BJ (cell line): Measurements from ENCODE around the gene WDR7. TPM values are rescaled to one million over a fixed set of nuclear protein-coding genes. Genes with fewer than 3 reads are reported as not detected.

ENCODE experiments used
- CTCF ChIA-PET: fragments of 350-600 bp; formaldehyde crosslinking; extraction: SDS; loops from one replicate; lab custom pipeline; 2021; ENCODE audit warnings: antibody characterized with exemption, inconsistent platforms; lab: Yijun Ruan, JAX
- POLR2A ChIA-PET: fragments of 300-600 bp; sonication (Branson Sonifier 250); formaldehyde crosslinking; extraction: SDS; loops from one replicate; lab custom pipeline; 2021; ENCODE audit warnings: antibody characterized with exemption; lab: Charles Lee
- DNase-seq: peaks from one replicate; pipeline ENCODE4 v3.0.0-alpha.2; 2011; ENCODE audit warnings: low read depth
- H3K27me3 ChIP-seq: 2 replicates; pipeline ENCODE4 v1.6.0; 2011; ENCODE audit warnings: low read length; ENCODE audit not compliant: control insufficient read depth, insufficient read depth
- H3K36me3 ChIP-seq: 2 replicates; pipeline ENCODE4 v1.5.1; 2011; ENCODE audit warnings: low read length; ENCODE audit not compliant: control insufficient read depth, insufficient read depth
- H3K4me3 ChIP-seq: 2 replicates; pipeline ENCODE4 v1.5.1; 2011; ENCODE audit warnings: low read depth, mild to moderate bottlenecking, control low read depth, low read length
- CTCF ChIP-seq: IDR thresholded peaks from 2 replicates; pipeline ENCODE4 v1.5.1; 2011; ENCODE audit warnings: low read depth, mild to moderate bottlenecking, control low read depth, inconsistent platforms, low read length, moderate library complexity; ENCODE audit not compliant: insufficient read depth
- polyA plus RNA-seq: library from polyadenylated mRNA; depleted of rRNA; stranded (reverse); fragments of >200 nt; gene quantifications from 2 replicates; pipeline ENCODE4 v1.2.3, GENCODE V29; 2011

Gene WDR7
- polyA plus RNA-seq, 1 experiment: 9.7 TPM

GRCh38 chr18:56638232-56639103 lies 12.7 kb upstream of the WDR7 start, which contains the start of gene TXNL1:
TSS of gene TXNL1 (minus strand) at chr18:56638592. CDS start at chr18:56638440, 152 bp downstream.
- DNase-seq: peak; percentile 89
- no peak for TF ChIP-seq CTCF
- ChIA-PET POLR2A (no interaction called here), CTCF (interaction anchor here (0.6 to 1.2 kb wide), 3 partner anchors 10 to 14 kb away, joined by 3 read pairs; partner anchors contain the start of gene WDR7)
- H3K27me3 ChIP-seq: no peaks in the 10 kb centered on the region
- peak within 1 kb of the TSS; percentile 54 for H3K4me3 ChIP-seq
- H3K36me3 ChIP-seq: no peaks in the 10 kb centered on the region

- Histone ChIP-seq H3K27me3 (no peaks in the 10 kb centered on the region), H3K4me3 (peak overlapping the region; percentile 45), H3K36me3 (no peaks in the 10 kb centered on the region)
- CTCF ChIA-PET: interaction anchor here (1.1 to 1.2 kb wide), 2 partner anchors 10 to 13 kb away, joined by 3 read pairs; partner anchors contain the start of gene WDR7
- DNase-seq: no peak
- POLR2A ChIA-PET: no interaction called here
- no peak for TF ChIP-seq CTCF
Measured at GRCh38 chr18:56639104-56639381, 12.1 kb upstream of the WDR7 start.

- Histone ChIP-seq H3K27me3 (no peaks in the 10 kb centered on the region), H3K4me3 (no peak overlapping the region), H3K36me3 (no peaks in the 10 kb centered on the region)
- ChIA-PET POLR2A (interaction anchor here (0.7 kb wide), 1 partner anchor 11 kb away, joined by 3 read pairs; the partner anchor contains the start of gene WDR7), CTCF (interaction anchor here (1.1 to 1.2 kb wide), 2 partner anchors 9 to 12 kb away, joined by 3 read pairs; partner anchors contain the start of gene WDR7)
- no peak for DNase-seq
- TF ChIP-seq CTCF: no peak
Measured at GRCh38 chr18:56639571-56639970, 11.6 kb upstream of the WDR7 start.

- no peak for DNase-seq
- TF ChIP-seq CTCF: no peak
- Histone ChIP-seq H3K36me3 (no peaks in the 10 kb centered on the region), H3K27me3 (no peaks in the 10 kb centered on the region), H3K4me3 (no peak overlapping the region)
- POLR2A ChIA-PET: no interaction called here
- CTCF ChIA-PET: interaction anchor here (1.3 kb wide), 2 partner anchors 9 to 20 kb away, joined by 3 read pairs; partner anchors contain the start of gene WDR7
Measured at GRCh38 chr18:56641714-56642337, 9.3 kb upstream of the WDR7 start.

- no peaks in the 10 kb centered on the region for H3K36me3 ChIP-seq
Measured at GRCh38 chr18:56643381-56643780, 7.8 kb upstream of the WDR7 start.

More at GRCh38 chr18:56643381-56643780, 7.8 kb upstream of the WDR7 start:
- Histone ChIP-seq H3K4me3 (no peak overlapping the region), H3K27me3 (no peaks in the 10 kb centered on the region)
- DNase-seq: no peak
- TF ChIP-seq CTCF: no peak
- ChIA-PET CTCF (no interaction called here), POLR2A (no interaction called here)
